ENCODE results near the gene DNM3. TPM values are rescaled to one million over a fixed set of nuclear protein-coding genes. Genes with fewer than 3 reads are reported as not detected.

Gene DNM3
- total and polyA plus RNA-seq, 4 donors: 2.1 to 16.3 (median 5.6) TPM

GRCh38 chr1:172449585-172450523 is 608.6 kb downstream of the DNM3 start:
- Histone ChIP-seq H3K27ac (ENCODE audit: low read depth in 1 of 2, low read length in 1 of 2) (no peak overlapping the region), H3K36me3 (ENCODE audit: control insufficient read depth in 4 of 4, insufficient read depth in 4 of 4, low read length in 4 of 4) (no peaks in the 10 kb centered on the region), H3K4me3 (no peak overlapping the region), H3K4me1 (ENCODE audit: control insufficient read depth in 5 of 5, insufficient read depth in 5 of 5, low read length in 5 of 5) (peaks cover 0 to 6% (median 3%) of the 10 kb centered on the region in 5 donors), H3K9ac (ENCODE audit: insufficient read depth in 1 of 2, low read length in 2 of 2) (no peak overlapping the region), H3K9me3 (ENCODE audit: control insufficient read depth in 4 of 4, insufficient read depth in 3 of 4, low read length in 3 of 4) (no peaks in the 10 kb centered on the region), H3K27me3 (ENCODE audit: control insufficient read depth in 3 of 3, insufficient read depth in 3 of 3, low read length in 2 of 3) (no peaks in the 10 kb centered on the region)
- peak; percentile 77 for TF ChIP-seq CTCF (IDR thresholded peaks at IDR 0.05; ENCODE audit: control extremely low read depth, extremely low read depth)
- DNase-seq (peak; percentile 64 to 72 (median 64)), ATAC-seq (ENCODE audit: insufficient read depth, low FRiP score) (peak; percentile 88)
- WGBS, 2 donors: 44 to 49% methylated on average over 18 of the region's 18 CpGs

- DNase-seq (no peak), ATAC-seq (ENCODE audit: insufficient read depth, low FRiP score) (no peak)
- Histone ChIP-seq H3K4me1 (ENCODE audit: control insufficient read depth in 5 of 5, insufficient read depth in 5 of 5, low read length in 5 of 5) (peaks cover 0 to 6% (median 3%) of the 10 kb centered on the region in 5 donors), H3K9me3 (ENCODE audit: control insufficient read depth in 4 of 4, insufficient read depth in 3 of 4, low read length in 3 of 4) (no peaks in the 10 kb centered on the region), H3K4me3 (no peak overlapping the region), H3K9ac (ENCODE audit: insufficient read depth in 1 of 2, low read length in 2 of 2) (no peak overlapping the region), H3K27ac (ENCODE audit: low read depth in 1 of 2, low read length in 1 of 2) (peak overlapping the region in 1 of 2 donors; percentile 42), H3K36me3 (ENCODE audit: control insufficient read depth in 4 of 4, insufficient read depth in 4 of 4, low read length in 4 of 4) (no peaks in the 10 kb centered on the region), H3K27me3 (ENCODE audit: control insufficient read depth in 3 of 3, insufficient read depth in 3 of 3, low read length in 2 of 3) (no peaks in the 10 kb centered on the region)
- no peak for TF ChIP-seq CTCF (IDR thresholded peaks at IDR 0.05; ENCODE audit: control extremely low read depth, extremely low read depth)
- WGBS, 2 donors: 55 to 75% methylated on average over 7 of the region's 7 CpGs
Measured at GRCh38 chr1:172450524-172450885, 609.2 kb downstream of the DNM3 start.

GRCh38 chr1:172451002-172451443 is 609.7 kb downstream of the DNM3 start:
- Histone ChIP-seq H3K4me3 (no peak overlapping the region), H3K9ac (ENCODE audit: insufficient read depth in 1 of 2, low read length in 2 of 2) (no peak overlapping the region), H3K27ac (ENCODE audit: low read depth in 1 of 2, low read length in 1 of 2) (peak overlapping the region in 1 of 2 donors; percentile 42), H3K36me3 (ENCODE audit: control insufficient read depth in 4 of 4, insufficient read depth in 4 of 4, low read length in 4 of 4) (no peaks in the 10 kb centered on the region), H3K27me3 (ENCODE audit: control insufficient read depth in 3 of 3, insufficient read depth in 3 of 3, low read length in 2 of 3) (no peaks in the 10 kb centered on the region), H3K9me3 (ENCODE audit: control insufficient read depth in 4 of 4, insufficient read depth in 3 of 4, low read length in 3 of 4) (no peaks in the 10 kb centered on the region), H3K4me1 (ENCODE audit: control insufficient read depth in 5 of 5, insufficient read depth in 5 of 5, low read length in 5 of 5) (peaks cover 0 to 6% (median 3%) of the 10 kb centered on the region in 5 donors)
- peak; percentile 30 to 64 (median 45) for DNase-seq
- peak; percentile 38 for ATAC-seq (ENCODE audit: insufficient read depth, low FRiP score)
- no peak for TF ChIP-seq CTCF (IDR thresholded peaks at IDR 0.05; ENCODE audit: control extremely low read depth, extremely low read depth)
- 65 to 78% methylated on average over 2 of the region's 2 CpGs for WGBS, 2 donors

Data from lung (tissue), 12 donors.